Measurements from ENCODE around the gene NUMB.

NUMB gene

DNA sequence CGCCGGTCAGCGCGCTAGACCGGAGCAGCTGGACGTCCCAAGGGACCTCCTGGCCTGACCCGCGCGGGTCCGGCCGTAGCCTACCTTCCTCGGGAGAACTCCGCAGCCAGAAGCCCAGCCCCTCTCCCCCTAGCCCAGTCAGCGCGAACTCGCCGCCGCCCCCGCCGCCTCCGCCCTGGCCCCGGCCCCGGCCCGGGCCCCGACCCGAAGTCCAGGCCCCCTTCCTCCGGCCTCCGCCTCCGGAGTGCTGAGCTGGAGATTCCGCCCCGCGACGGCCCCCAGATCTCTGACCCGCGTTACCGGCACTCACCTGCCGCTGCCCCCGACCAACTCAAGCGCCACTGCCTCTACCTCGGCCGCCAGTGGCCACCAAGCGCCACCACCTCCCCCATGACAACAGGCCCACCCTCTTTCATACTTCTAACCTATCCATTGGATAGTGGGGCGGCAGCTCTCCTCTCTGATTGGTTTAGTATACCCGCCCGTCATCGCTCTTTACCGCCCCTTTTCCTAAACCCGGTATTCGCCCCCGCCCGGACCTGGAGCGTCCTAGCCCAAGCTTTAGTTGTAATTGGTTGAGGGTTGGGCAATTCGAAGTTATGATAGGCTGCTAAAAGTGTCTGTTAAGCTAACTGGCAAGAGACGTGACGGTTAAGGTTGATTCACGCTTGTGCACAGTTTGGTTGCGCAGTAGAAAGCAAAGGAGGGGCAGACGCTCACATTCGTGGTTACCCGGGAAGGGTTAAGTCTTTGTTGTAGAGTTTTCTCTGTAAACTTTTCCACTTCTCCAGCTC lies at the start of gene NUMB:
Gene NUMB, minus strand, starts transcription at position 364 of the 794 bp plus-strand sequence. CDS start 102,795 bp downstream, outside the sequence.
- peak; percentile 94 for DNase-seq

DNA sequence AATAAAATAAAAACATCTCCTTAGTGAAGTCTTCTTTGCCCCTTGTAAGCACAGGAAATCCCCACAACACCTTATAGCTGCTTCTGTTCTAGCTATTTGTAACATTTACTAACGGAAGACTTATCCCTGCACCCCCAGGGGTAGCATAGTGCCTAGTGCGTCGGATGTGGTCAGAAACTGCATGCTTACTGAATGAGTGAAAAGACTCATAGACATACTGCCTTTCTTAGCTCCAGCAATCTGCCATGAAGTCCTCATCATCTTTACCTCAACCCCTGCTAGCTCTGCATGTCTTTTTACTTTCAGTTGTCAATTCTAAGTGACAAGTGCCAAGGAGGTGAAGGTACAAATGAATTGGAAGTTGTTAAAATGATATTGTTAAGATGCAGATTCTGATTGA lies 45.3 kb upstream of the NUMB start:
- no peak for DNase-seq

DNA sequence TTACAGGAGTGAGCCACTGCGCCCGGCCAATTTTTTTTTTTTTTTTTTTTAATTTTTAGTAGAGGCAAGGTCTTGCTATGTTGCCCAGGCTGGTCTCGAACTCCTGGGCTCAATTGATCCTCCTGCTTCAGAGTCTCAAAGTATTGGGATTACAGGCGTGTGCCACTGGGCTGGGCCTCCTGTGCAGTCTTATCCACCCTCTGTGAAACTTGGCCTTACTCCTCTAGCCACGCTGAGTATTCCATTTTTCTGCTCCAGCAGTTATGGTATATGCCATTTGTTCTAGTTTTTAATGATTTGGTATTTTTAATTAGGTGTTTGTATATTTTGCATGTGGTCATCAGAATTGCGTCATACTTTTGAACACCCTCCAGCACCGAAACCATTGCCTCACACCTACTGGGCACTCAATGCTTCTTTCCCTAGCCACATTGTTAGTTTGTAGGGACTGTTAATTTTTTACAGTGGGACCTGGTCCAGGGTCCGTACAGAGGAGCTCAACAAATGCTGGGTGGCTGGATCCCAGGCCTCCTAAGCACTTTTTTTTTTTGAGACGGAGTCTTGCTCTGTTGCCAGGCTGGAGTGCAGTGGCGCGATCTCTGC lies 43.8 kb upstream of the NUMB start:
- no peak for DNase-seq

DNA sequence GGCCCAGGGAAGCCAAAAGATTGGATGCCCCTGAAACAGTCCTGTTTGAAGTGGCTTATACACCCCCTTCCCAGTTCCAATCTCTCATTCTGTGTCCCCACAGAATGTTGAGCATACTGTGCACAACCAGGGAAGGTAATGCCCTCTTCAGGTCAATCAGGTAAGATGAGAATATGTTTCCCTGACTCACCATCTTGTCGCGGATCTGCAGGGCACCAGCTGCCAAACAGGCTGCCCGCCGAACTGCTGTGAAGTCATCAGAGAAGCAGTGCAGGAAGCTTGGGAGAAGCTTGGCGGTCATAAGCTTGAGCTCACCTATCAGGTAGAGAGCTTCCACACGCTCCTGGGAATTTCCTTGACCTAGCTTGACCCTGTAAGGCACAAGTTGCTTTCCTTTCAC lies 42.0 kb upstream of the NUMB start:
- no peak for DNase-seq

DNA sequence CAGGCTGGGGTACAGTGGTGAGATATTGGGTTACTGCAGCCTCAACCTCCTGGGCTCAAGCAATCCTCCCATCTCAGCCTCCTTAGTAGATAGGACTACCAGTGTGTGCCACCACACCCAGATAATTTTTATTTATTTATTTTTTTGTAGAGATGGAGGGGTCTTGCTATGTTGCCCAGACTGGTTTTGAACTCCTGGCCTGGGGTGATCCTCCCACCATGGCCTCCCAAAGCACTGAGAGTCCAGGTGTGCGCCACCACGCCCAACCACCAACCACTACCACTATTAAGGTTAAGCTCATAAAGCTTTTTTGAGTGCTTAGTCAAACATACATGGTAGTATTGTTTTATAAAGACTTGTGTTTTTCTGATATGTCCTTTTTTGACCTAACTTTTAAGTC lies 36.2 kb upstream of the NUMB start:
- DNase-seq: no peak

DNA sequence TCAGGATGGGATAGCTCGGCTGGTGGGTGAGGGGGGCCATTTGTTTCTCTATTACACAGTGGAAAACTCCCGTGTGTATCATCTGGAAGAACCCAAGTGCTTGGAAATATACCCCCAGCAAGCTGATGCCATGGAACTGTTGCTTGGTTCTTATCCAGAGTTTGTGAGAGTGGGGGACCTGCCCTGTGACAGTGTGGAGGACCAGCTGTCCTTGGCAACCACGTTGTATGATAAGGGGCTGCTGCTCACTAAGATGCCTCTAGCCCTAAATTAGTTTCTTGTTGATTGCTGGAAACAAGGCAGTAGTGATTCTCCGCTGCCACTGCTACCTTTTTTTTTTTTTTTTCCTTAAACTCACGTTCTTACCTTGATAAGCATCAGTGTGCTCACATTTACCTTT lies 34.3 kb upstream of the NUMB start:
- no peak for DNase-seq

DNA sequence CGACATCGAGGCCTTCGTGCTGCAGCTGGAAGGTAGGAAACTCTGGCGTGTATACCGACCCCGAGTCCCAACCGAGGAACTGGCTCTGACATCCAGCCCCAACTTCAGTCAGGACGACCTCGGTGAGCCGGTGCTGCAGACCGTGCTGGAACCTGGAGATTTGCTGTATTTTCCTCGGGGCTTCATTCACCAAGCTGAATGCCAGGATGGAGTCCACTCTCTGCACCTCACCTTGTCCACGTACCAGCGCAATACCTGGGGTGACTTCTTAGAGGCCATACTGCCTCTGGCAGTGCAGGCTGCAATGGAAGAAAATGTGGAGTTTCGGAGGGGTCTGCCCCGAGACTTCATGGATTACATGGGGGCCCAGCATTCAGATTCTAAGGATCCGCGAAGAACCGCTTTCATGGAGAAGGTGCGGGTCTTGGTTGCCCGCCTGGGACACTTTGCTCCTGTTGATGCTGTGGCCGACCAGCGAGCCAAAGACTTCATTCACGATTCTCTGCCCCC lies 33.8 kb upstream of the NUMB start:
- no peak for DNase-seq

DNA sequence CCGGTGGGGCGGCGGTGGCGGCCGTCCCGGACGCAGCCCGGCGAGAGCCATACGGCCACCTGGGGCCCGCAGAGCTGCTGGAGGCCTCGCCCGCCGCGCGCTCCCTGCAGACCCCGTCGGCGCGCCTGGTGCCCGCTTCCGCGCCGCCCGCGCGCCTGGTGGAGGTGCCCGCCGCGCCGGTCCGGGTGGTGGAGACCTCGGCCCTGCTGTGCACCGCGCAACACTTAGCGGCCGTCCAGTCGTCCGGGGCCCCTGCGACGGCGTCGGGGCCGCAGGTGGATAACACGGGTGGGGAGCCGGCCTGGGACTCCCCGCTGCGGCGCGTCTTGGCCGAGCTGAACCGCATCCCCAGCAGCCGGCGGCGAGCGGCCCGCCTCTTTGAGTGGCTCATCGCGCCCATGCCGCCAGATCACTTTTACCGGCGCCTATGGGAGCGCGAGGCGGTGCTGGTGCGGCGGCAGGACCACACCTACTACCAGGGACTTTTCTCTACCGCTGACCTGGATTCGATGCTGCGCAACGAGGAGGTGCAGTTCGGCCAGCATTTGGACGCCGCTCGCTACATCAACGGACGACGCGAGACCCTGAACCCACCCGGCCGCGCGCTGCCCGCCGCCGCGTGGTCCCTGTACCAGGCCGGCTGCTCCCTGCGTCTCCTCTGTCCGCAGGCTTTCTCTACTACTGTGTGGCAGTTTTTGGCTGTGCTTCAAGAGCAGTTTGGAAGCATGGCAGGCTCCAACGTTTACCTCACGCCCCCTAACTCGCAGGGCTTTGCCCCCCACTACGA lies 33.1 kb upstream of the NUMB start:
- peak; percentile 69 for DNase-seq

DNA sequence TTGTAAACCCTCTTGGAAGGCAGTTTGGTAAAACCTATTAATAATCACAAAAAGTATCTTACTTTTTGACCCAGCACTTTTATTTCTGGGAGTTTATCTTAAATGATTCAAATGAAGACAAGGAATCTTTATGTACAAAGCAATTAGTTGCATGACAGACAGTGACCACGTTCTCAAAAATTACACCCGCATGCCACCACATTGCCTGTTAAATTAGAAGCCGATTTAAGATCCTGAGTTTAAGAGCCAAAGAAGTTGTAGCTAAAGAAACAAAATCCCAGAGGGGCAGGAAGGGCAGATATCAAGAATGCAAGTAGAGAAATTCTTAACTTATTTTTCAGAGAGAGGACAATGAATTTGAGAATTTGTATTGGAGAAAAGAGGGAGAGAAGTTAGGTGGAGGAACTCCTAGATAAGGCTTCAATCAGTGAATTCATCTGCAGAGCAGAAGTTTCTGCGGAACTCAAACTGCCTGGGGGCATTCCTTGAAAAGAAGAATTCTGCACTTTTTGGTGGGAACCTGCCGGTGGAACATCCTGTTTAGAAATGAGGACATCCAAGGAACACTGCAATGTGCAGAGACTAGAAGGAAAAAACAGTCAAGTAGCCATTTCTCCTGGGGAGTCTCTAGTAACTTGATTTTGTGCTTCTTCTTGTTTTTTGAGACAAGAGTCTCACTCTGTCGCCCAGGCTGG lies 31.3 kb upstream of the NUMB start:
- DNase-seq: no peak

DNA sequence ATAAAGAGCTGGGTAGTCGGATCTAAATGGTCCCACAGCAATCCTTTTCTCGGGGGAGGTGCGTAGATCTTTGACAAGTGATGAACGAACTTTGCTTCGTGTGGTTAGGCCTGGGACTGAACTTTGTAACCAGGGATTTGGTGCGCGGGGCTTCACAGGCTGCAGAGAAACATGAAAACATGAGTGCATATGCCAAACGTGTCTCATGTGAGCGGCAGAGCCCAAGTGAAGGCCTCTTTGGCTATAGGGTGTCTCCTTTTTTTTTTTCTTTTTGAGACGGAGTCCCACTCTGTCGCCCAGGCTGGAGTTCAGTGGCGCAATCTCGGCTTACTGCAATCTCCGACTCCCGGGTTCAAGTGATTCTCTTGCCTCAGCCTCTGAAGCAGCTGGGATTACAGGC lies 20.3 kb upstream of the NUMB start:
- DNase-seq: no peak

DNA sequence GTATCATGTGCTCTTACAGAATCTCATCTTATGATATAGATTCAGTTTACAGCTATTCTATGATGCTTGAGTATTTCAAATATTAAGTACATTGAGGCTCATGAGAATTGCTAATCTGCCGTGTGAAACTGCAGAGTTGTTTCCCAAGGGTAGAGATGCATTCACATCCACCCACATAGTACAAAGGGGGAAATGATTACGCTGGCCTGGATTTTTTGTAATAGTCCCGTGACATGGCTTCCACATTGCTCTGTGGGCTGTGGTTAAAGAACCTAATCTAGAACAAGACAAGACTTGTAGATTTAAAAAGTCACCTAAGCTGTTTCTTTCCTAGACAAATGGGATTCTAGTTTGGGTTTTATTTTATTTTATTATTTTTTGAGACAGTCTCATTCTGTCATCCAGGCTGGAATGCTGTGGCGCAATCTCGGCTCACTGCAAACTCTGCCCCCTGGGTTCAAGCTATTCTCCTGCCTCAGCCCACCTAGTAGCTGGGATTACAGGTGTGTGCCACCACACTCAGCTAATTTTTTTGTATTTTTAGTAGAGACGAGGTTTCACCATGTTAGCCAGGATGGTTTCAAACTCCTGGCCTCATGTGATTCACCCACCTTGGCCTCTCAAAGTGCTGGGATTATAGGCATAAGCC lies 19.4 kb upstream of the NUMB start:
- DNase-seq: no peak

DNA sequence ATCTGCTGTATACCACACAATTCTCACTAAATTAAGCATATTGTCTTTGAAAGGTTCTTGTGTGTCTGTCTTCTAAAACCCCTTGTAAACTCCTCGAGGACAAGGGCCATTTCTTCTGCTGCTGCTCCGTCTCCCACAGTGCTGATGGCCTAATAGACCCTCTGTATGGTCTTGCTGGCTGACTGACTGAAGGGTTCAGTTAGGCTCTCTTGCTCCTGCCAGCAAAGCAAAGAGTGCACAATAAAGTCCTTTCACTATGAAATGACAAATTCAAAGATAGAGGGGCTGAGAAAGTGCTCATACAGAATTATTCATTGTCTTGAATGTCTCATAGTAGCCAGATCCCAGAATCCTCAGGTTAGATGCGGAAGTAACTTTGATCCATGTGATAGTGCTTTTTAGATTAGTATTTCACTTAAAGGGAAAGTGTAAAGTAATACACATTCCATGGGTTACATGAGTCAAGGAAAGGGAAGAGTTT lies 18.1 kb upstream of the NUMB start:
- no peak for DNase-seq

DNA sequence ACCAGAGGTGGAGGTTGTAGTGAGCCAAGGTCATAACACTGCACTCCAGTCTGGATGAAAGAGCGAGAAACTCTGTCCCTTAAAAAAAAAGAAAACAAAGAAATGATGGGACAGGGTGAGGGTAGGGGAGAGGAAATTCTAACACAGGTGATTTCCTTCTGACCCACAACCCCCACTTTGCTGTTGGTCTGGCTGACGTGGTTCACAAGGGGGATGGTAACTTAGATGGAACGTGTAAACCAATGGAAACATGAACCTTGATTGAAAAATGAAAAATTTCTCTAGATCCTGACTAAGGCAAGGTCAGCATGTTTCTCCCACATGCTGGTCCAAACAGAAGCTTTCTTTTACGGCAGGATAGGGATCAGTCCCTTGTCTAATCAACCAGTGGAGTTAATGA lies 16.6 kb upstream of the NUMB start:
- no peak for DNase-seq

DNA sequence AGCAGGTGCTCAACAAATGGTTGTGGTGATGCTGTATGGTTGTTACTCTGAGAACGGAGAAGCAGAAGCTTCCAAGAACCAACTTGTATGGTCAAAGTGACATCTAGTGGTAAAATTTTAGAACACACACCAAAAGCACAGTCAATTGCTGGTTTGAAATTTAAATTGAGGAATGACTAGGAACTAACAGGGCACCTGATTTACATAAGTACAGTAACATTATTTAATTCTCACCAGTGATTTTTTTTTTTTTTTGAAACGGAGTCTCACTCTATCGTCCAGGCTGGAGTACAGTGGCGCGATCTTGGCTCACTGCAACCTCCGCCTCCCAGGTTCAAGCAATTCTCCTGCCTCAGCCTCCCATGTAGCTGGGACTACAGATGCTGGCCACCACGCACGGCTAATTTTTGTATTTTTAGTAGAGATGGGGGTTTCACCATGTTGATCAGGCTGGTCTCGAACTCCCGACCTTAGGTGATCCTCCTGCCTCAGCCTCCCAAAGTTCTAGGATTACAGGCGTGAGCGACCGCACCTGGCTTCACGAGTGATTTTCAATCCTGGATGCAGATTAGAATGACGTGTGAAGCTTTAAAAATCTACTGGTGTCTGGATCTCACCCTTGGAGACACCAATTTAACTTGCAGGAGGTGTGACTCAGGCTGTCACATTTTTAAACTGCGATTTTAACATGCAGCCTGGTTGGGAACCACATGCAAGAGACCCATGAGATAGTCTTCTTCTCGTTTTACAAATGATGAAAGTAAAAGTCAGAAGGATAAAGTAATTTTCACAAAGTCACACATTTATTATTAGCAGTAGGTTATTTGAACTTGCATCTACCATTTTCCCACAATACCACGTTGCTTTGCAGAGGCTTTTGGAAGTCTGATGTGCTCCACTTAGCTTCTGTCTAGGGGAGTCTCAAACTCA lies 14.1 kb upstream of the NUMB start:
- no peak for DNase-seq

DNA sequence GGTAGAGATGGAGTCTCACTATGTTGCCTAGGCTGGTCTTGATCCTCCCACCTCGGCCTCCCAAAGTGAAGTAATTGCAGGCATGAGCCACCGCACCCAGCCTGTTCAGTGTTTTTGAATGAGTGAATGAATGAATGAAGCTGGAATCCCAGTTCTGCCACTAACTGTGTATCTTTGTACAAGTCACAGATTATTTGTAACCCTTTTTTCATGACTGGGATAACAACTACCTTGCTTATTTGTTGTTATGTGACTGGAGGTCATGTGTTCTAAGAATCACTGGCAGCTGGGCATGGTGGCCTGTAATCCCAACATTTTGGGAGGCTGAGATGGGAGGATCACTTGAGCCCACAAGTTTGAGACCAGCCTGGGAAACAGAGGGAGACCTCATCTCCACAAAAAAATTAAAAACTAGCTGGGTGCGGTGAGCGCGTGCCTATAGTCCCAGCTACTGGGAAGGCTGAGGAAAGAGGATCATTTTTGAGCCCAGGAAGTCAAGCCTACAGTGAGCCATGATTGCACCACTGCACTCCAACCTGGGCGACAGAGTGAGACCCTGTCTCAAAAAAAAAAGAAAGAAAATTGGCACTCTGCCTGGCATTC lies 13.3 kb upstream of the NUMB start:
- no peak for DNase-seq

DNA sequence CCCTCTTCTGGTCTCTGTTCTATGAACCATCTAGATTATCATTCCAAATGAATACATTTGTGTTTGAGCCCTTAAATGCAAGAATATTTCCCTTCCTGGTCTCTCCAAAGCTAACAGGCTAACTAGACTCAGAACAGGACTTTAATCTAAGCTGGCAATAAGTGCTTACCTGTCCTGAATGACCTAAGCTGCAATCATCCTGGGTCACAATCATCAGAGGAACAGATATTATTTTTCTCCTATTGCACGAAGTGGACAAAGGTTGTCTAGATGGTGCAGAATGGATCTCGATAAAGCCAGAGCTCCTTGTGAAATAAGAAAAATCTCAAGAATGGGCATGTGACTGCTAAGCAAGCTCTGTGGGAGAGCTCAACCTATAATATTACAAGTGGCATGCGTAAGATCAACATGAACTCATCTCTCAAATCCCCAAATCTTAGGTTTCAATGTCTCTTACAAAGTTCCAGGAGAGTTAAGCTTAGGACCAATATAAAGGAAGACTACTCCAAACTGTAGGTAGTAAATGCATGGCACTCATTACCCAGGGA lies 10.6 kb upstream of the NUMB start:
- no peak for DNase-seq

DNA sequence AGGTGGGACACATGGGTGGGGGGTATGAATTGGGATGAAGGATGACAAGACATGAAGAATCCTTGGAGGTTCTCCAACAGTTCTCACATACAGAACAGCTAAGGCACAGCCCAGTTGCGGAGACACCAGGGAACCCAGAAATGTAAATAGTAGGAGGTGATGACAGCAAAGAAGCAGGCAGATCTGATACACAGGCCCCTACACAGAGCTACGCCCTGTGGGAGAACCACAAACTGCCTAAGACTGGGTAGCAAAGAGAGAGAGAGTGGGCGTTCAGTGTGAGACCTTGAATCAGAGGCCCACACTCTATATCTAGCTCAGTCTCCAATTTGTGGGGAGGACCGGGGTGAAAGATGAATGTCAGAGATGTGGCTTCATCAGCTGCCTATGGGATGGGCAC lies 9.5 kb upstream of the NUMB start:
- peak; percentile 26 for DNase-seq

DNA sequence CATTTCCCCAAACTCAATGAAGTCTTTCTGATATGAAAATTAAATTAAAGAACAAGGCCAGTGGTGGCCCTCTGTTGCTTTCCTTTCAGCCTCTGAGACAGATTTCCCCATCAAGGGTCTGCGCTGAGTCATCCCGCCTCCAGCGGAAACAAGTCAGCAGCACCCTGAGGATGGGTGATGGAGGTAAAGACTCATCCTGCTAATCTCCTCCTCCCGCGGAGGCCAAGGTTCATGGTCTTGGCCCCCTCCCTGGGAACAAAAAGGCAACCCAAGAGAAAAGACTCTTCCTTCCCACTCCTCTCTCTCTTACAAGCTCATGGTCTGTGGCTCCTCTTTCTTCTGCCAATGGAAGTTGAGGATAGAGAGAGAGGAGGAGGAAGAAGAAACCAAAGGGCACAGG lies 9.0 kb upstream of the NUMB start:
- DNase-seq: peak; percentile 62

DNA sequence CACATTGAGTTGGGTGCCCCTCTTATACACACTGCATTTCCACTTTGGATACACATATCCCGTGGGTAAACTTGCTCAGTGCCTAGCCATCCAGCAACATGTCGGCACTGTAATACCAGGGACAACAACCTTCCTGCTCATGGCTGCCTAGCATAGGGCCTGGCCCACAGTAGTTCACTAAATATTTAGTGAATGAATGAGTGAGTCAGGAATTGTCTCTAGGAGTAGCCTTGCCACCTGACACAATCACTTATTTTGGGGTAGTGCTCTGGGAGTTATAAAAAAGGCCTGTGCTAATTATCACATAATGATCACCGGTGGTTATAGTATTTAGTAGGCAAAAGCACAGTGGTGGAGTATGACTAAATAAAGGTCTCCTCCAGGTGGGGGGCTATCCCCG lies 8.5 kb upstream of the NUMB start:
- no peak for DNase-seq

DNA sequence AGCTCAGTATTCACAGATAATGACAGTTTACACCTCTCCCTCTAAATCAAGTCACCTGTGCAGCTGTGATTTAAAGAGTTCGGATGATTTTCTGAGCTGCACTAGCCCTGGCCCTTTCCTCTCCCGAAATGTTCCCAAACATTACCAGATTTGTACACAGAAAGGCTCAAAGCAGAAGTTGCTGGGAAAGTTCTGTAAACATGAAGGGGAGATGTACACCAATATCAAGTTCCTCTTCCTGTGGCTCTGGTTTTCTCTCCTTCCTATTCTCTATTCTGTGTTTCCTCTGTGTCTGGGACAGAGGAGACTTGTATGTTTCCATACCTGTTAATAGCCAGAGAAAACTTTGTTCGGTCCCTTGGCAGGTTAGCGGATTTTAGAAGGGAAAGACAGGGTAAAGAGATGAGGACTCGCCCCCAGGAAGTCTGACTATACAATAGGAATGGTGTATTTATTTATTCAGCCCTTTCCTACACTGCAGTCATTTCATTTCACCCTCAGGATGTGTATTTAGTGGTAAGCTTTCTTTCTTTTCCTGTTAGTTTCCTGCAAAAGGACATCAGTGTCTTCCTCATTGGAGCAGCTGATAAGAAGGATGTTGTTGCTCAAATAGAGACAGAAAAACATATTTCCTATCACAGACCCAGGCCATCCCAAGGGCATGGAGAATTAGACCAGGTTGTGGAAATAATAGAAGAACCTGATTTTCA lies 7.6 kb upstream of the NUMB start:
- DNase-seq: no peak

Data from activated CD8-positive, alpha-beta memory T cell treated with anti-CD3 and anti-CD28 coated beads, Interleukin-2, amount 50 U/mL, for 4 hours (primary cell).